DMS 273 (cell line): ENCODE measurements around the gene SMARCB1.
A peak's percentile ranks its signal among the peaks of the same experiment; 100 is the strongest.

ENCODE experiments used
- DNase-seq: peaks from one replicate; lab custom pipeline; 2025; ENCODE audit not compliant: unreplicated experiment; lab: John Stamatoyannopoulos, UW

The SMARCB1 gene

GRCh38 chr22:23786752-23787599 lies at the start of gene SMARCB1:
TSS of gene SMARCB1 (plus strand) at chr22:23786966. CDS start at chr22:23787170, 204 bp downstream.
- DNase-seq = peak; percentile 93

GRCh38 chr22:23737696-23738095 lies 49.1 kb upstream of the SMARCB1 start:
- no peak for DNase-seq

- no peak for DNase-seq
Observed at GRCh38 chr22:23742505-23743264, 44.1 kb upstream of the SMARCB1 start.

GRCh38 chr22:23743303-23743705 lies 43.5 kb upstream of the SMARCB1 start:
- peak; percentile 78 for DNase-seq

- DNase-seq = no peak
Observed at GRCh38 chr22:23744001-23744400, 42.8 kb upstream of the SMARCB1 start.

GRCh38 chr22:23744485-23744884 lies 42.3 kb upstream of the SMARCB1 start:
- no peak for DNase-seq

- no peak for DNase-seq
Observed at GRCh38 chr22:23745791-23746190, 41.0 kb upstream of the SMARCB1 start.

GRCh38 chr22:23749841-23750301 lies 36.9 kb upstream of the SMARCB1 start:
- no peak for DNase-seq

GRCh38 chr22:23750367-23750713 lies 36.4 kb upstream of the SMARCB1 start:
- DNase-seq = peak; percentile 46

- peak; percentile 93 for DNase-seq
Observed at GRCh38 chr22:23750714-23751440, 35.9 kb upstream of the SMARCB1 start, which contains the start of gene ZNF70. TSS of gene ZNF70 (minus strand) at chr22:23751112. CDS start at chr22:23745140, 5,972 bp downstream.

- DNase-seq = no peak
Observed at GRCh38 chr22:23751441-23751996, 35.2 kb upstream of the SMARCB1 start.

GRCh38 chr22:23752090-23752691 lies 34.6 kb upstream of the SMARCB1 start:
- DNase-seq = no peak

GRCh38 chr22:23752750-23753149 lies 34.0 kb upstream of the SMARCB1 start:
- no peak for DNase-seq

GRCh38 chr22:23753385-23753784 lies 33.4 kb upstream of the SMARCB1 start:
- no peak for DNase-seq

GRCh38 chr22:23754220-23754919 lies 32.4 kb upstream of the SMARCB1 start, which contains the start of gene VPREB3:
TSS of gene VPREB3 (minus strand) at chr22:23754425. CDS start at chr22:23754363, 62 bp downstream.
- no peak for DNase-seq

- DNase-seq = peak; percentile 15
Observed at GRCh38 chr22:23754980-23755636, 31.7 kb upstream of the SMARCB1 start.

- DNase-seq = no peak
Observed at GRCh38 chr22:23755711-23756110, 31.1 kb upstream of the SMARCB1 start.

GRCh38 chr22:23756891-23757290 lies 29.9 kb upstream of the SMARCB1 start:
- no peak for DNase-seq

- DNase-seq = no peak
Observed at GRCh38 chr22:23759566-23759965, 27.2 kb upstream of the SMARCB1 start.
